Renal pelvis (tissue), 4 donors: Measurements from ENCODE around the gene SIRT6. TPM values are rescaled to one million over a fixed set of nuclear protein-coding genes. Genes with fewer than 3 reads are reported as not detected.
"Not testable (repeated sequence)": the region's sequence is repeated elsewhere in the genome, so short reads cannot be mapped to it uniquely, and the experiment has no call there.

Source experiments
- DNase-seq: peaks from one replicate; pipeline ENCODE4 v3.0.0-alpha.2; 2013
- polyA plus RNA-seq, 3 donors: library from polyadenylated mRNA; unstranded; fragments of 120-200 nt; gene quantifications; one replicate each; pipeline ENCODE4 v1.2.1, GENCODE V29; 2013; ENCODE audit not compliant: insufficient read length in 3 of 3

The SIRT6 gene
- polyA plus RNA-seq, 3 donors, result 21.9 to 29.5 (median 23.3) TPM

- peak; percentile 46 for DNase-seq
Observed at GRCh38 chr19:4139614-4140236, 42.6 kb downstream of the SIRT6 start.

DNA sequence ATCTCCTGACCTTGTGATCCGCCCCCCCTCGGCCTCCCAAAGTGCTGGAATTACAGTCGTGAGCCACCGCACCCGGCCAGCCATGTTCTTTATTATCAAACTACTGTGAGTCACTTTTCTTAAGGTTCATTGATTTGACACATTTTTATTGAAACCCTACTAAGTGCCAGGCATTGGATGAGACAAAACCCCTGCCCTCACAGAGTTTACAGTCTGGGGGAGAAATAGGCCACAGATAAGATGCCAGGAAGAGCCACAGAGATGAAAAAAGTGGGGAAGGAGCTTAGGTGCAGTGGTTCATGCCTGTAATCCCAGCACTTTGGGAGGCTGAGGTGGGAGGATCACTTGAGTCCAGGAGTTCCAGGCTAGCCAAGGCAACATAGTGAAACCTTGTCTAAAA lies 43.9 kb downstream of the SIRT6 start:
- DNase-seq, result no peak

DNA sequence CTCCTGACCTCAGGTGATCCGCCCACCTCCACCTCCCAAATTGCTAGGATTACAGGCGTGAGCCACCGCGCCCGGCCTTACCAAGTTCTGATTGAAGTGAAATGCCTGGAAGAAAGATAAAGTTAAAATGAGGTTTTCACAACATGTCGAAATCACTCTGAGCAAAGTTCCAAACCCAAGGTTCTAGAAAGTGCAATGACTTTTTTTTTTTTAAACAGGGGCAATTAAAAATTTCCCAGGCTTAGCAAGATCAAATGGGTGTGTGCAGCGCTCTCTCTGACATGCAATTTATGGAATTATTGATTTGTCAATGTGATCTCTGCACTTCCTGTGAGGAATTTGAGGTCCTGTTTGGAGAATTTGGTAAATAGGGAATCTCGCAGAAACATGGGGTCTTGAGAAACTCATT lies 45.7 kb downstream of the SIRT6 start:
- no peak for DNase-seq

DNA sequence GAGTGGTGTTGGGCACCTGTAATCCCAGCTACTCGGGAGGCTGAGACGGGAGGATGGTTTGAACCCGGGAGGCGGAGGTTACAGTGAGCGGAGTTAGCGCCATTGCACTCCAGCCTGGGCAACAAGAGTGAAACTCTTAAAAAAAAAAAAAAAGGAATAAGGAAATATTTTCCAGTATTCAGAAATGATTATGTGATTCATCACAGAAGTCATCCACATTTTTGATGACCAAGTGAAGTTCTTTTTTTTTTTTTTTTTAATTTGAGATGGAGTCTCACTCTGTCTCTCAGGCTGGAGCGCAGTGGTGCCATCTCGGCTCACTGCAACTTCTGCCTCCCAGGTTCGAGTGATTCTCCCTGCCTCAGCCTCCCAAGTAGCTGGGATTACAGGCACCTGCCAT lies 47.0 kb downstream of the SIRT6 start:
- DNase-seq, result not testable (repeated sequence)

GRCh38 chr19:4134351-4134750 lies 48.0 kb downstream of the SIRT6 start:
- DNase-seq, result no peak

DNA sequence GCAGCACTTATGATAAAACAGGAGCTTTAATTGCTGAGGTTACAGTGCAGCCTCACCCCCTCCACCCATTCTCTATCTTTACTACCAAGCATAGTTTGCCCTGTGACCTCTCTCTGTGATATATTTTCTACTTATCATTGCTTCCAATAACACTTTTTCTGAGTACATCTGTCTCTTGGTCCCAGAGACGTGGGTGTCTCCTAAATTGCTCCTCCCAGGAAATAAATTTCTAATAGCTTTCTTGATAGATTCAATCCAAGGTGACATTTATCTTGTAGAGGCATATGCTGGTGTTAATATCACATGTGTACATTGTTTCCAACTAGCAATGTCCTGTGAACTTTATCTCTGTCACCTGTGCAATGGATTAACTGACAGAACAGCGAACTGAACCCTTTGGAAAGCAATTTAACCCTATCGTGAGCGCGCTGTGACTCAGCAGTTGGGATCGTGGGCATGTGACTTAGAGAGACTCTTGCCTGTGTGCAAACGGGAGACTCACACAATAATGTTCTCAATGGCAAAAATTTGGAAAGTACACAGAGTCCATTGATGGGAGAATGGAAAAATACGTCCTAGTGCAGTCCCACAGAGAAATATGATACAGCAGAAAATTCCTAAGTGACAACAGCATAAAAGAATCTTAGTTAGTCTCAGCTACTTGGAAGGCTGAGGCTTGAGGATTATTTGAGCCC lies 51.5 kb downstream of the SIRT6 start:
- no peak for DNase-seq

DNA sequence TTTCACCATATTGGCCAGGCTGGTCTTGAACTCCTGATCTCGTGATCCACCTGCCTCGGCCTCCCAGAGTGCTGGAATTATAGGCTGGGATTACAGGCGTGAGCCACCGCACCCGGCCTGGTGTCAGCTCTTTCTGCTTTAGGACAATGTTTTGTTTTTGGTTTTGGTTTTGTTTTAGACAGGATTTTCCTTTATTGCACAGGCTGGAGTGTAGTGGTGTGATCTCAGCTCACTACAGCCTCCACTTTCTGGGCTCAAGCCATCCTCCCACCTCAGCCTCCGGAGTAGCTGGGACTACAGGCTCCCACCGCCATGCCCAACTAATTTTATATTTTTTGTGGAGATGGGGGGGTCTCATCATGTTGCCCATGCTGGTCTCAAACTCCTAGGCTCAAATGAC lies 53.3 kb downstream of the SIRT6 start:
- DNase-seq, result not testable (repeated sequence)

- DNase-seq, result not testable (repeated sequence)
Observed at GRCh38 chr19:4127322-4127721, 55.0 kb downstream of the SIRT6 start.

DNA sequence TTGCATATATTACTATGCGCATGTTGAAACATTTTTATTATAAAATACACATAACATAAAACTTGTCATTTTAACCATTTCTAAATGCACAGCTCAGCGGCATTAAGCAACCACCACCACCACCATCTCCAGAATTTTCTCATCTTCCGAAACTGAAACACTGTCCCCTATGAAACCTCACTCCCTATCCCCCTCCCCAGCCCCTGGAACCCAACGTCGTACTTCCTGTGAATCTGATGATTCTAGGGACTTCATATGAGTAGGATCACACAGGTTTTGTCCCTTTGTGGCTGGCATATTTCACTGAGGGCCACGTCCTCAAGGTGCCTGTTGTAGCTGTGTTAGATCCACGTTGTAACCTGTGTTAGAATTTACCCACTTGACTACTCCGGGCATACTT lies 57.7 kb downstream of the SIRT6 start:
- no peak for DNase-seq

Other genes starting within 250 kb of the SIRT6 start
- gene NMRK2, start 249.5 kb downstream of the SIRT6 start, polyA plus RNA-seq, result under 1 TPM in 2 of 3 donors, not detected in 1; 0.13 to 0.40 TPM
- gene DAPK3, start 211.5 kb downstream of the SIRT6 start, polyA plus RNA-seq, result 10 to 100 TPM; 45.2 to 50.0 (median 49.5) TPM
- 1,000 to 10,000 TPM; 1,590 to 1,901 (median 1,709) TPM for gene EEF2, start 197.1 kb downstream of the SIRT6 start, polyA plus RNA-seq
- 10 to 100 TPM; 32.4 to 42.4 (median 36.2) TPM for gene PIAS4, start 174.8 kb downstream of the SIRT6 start, polyA plus RNA-seq
- gene ZBTB7A, start 115.7 kb downstream of the SIRT6 start, polyA plus RNA-seq, result 10 to 100 TPM; 11.3 to 12.4 (median 11.9) TPM
- gene MAP2K2, start 58.4 kb downstream of the SIRT6 start, polyA plus RNA-seq, result 100 to 1,000 TPM; 118 to 137 (median 133) TPM
- 1 to 10 TPM in 2 of 3 donors, under 1 TPM in 1; 0.87 to 1.4 (median 1.1) TPM for gene CREB3L3, start 28.9 kb downstream of the SIRT6 start, polyA plus RNA-seq
- 1 to 10 TPM; 1.1 to 2.4 (median 1.7) TPM for gene ANKRD24, start 126 bp upstream of the SIRT6 start, polyA plus RNA-seq
- under 1 TPM; 0.76 to 0.84 (median 0.82) TPM for gene EBI3, start 47.0 kb upstream of the SIRT6 start, polyA plus RNA-seq
- gene YJU2, start 64.5 kb upstream of the SIRT6 start, polyA plus RNA-seq, result 10 to 100 TPM; 24.0 to 28.1 (median 24.9) TPM
- 1 to 10 TPM; 1.3 to 2.8 (median 2.1) TPM for gene SHD, start 96.7 kb upstream of the SIRT6 start, polyA plus RNA-seq
- gene TMIGD2, start 119.8 kb upstream of the SIRT6 start, polyA plus RNA-seq, result under 1 TPM; 0.30 to 0.69 (median 0.41) TPM
- 1 to 10 TPM; 6.7 to 9.0 (median 8.4) TPM for gene FSD1, start 122.0 kb upstream of the SIRT6 start, polyA plus RNA-seq
- 10 to 100 TPM; 24.4 to 33.7 (median 31.4) TPM for gene STAP2, start 156.3 kb upstream of the SIRT6 start, polyA plus RNA-seq
- gene MPND, start 161.0 kb upstream of the SIRT6 start, polyA plus RNA-seq, result 10 to 100 TPM; 29.3 to 33.8 (median 31.8) TPM
- 10 to 100 TPM; 63.5 to 82.4 (median 78.2) TPM for gene SH3GL1, start 218.0 kb upstream of the SIRT6 start, polyA plus RNA-seq
- 10 to 100 TPM; 23.6 to 26.1 (median 24.3) TPM for gene CHAF1A, start 220.1 kb upstream of the SIRT6 start, polyA plus RNA-seq